ENCODE data around the gene SLC22A13.
"Not testable (repeated sequence)": the region's sequence is repeated elsewhere in the genome, so short reads cannot be mapped to it uniquely, and the experiment has no call there.

SLC22A13 gene

DNA sequence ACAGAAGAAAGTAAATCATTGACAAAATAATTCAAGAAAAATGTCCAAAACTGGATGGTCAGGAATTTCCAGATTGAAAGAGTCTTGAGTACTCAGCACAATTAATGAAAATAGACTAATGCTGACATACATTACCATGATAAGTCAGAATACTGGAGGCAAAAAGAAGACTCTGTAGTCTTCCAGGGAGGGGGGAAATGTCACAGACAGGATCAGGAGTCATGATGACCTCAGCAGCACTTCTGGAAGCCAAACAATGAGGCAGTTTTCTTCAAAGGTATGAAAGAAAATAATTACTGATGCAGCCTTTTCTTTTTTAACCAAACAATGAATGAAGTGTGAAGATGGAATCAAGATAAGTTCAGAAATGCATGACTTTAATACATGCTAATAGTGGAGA lies 30.1 kb upstream of the SLC22A13 start:
- H3K9me3 ChIP-seq (ENCODE audit: insufficient read depth, low read depth, low read length): peaks cover 17% of the 10 kb centered on the region; the same call in 1 of the 2 replicates
- H3F3A ChIP-seq (ENCODE audit: low read depth): no peaks in the 10 kb centered on the region
- H3K9ac ChIP-seq (ENCODE audit: low read depth, low read length, poor library complexity, severe bottlenecking): no peak overlapping the region
- H3K4me2 ChIP-seq (ENCODE audit: low read depth, low read length, poor library complexity, severe bottlenecking): no peak overlapping the region
- TF ChIP-seq, protein P1, sequence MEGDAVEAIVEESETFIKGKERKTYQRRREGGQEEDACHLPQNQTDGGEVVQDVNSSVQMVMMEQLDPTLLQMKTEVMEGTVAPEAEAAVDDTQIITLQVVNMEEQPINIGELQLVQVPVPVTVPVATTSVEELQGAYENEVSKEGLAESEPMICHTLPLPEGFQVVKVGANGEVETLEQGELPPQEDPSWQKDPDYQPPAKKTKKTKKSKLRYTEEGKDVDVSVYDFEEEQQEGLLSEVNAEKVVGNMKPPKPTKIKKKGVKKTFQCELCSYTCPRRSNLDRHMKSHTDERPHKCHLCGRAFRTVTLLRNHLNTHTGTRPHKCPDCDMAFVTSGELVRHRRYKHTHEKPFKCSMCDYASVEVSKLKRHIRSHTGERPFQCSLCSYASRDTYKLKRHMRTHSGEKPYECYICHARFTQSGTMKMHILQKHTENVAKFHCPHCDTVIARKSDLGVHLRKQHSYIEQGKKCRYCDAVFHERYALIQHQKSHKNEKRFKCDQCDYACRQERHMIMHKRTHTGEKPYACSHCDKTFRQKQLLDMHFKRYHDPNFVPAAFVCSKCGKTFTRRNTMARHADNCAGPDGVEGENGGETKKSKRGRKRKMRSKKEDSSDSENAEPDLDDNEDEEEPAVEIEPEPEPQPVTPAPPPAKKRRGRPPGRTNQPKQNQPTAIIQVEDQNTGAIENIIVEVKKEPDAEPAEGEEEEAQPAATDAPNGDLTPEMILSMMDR (conservative IDR thresholded peaks at IDR 0.05; ENCODE audit: low read length): no peak
- TF ChIP-seq EZH2phosphoT487 (IDR thresholded peaks at IDR 0.05; ENCODE audit: borderline replicate concordance): no peak
- no peaks in the 10 kb centered on the region for H4K20me1 ChIP-seq (ENCODE audit: insufficient read depth, low read length, poor library complexity, severe bottlenecking)
- H3K36me3 ChIP-seq (ENCODE audit: insufficient read depth, low read length): peaks cover 96% of the 10 kb centered on the region
- H2AFZ ChIP-seq (ENCODE audit: low read length): no peak overlapping the region
- H3K27me3 ChIP-seq (ENCODE audit: insufficient read depth, low read length, poor library complexity, severe bottlenecking): no peaks in the 10 kb centered on the region
- no peak overlapping the region for H3K4me3 ChIP-seq (ENCODE audit: low read length, poor library complexity, severe bottlenecking)
- H3K79me2 ChIP-seq (ENCODE audit: insufficient read depth, low read length): no peaks in the 10 kb centered on the region
- H3K4me1 ChIP-seq (ENCODE audit: insufficient read depth, low read length, poor library complexity, severe bottlenecking): no peaks in the 10 kb centered on the region
- no peaks in the 10 kb centered on the region for H3K9me2 ChIP-seq (replicated peaks; ENCODE audit: low read depth, low read length)

DNA sequence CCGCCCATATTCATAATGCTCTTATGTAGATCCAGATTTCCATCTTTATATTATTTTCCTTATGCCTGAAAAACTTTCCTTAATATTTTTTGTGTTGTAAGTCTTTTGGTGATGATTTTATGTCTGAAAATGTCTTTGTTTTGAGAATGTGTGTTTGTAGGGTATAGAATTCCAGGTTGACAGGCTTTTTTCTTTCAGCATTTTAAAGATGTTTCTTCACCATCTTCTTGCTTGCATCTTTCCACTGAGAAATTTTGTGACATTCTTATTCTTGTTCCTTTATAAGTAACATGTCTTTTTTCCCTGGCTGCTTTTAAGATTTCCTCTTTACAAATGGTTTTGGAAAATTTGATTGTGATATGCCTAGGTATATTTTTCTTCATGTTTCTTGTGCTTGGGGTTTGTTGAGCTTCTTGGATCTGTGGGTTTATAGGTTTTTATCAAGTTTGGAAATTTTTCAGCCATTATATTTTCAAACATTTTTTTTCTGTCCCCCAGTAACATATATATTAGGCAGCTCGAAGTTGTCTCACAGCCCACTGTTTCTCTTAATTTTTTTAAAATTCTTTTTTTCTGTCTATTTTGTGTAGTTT lies 27.1 kb upstream of the SLC22A13 start:
- no peaks in the 10 kb centered on the region for H3K4me1 ChIP-seq (ENCODE audit: insufficient read depth, low read length, poor library complexity, severe bottlenecking)
- H3F3A ChIP-seq (ENCODE audit: low read depth): no peaks in the 10 kb centered on the region
- TF ChIP-seq EZH2phosphoT487 (IDR thresholded peaks at IDR 0.05; ENCODE audit: borderline replicate concordance): no peak
- TF ChIP-seq, protein P1 (conservative IDR thresholded peaks at IDR 0.05; ENCODE audit: low read length): no peak
- H3K9ac ChIP-seq (ENCODE audit: low read depth, low read length, poor library complexity, severe bottlenecking): no peak overlapping the region
- no peak overlapping the region for H3K4me2 ChIP-seq (ENCODE audit: low read depth, low read length, poor library complexity, severe bottlenecking)
- H3K79me2 ChIP-seq (ENCODE audit: insufficient read depth, low read length): no peaks in the 10 kb centered on the region
- no peaks in the 10 kb centered on the region for H4K20me1 ChIP-seq (ENCODE audit: insufficient read depth, low read length, poor library complexity, severe bottlenecking)
- no peak overlapping the region for H2AFZ ChIP-seq (ENCODE audit: low read length)
- H3K4me3 ChIP-seq (ENCODE audit: low read length, poor library complexity, severe bottlenecking): no peak overlapping the region
- H3K27me3 ChIP-seq (ENCODE audit: insufficient read depth, low read length, poor library complexity, severe bottlenecking): no peaks in the 10 kb centered on the region
- no peaks in the 10 kb centered on the region for H3K9me2 ChIP-seq (replicated peaks; ENCODE audit: low read depth, low read length)
- H3K9me3 ChIP-seq (ENCODE audit: insufficient read depth, low read depth, low read length): peaks cover 17% of the 10 kb centered on the region; the same call in 1 of the 2 replicates
- peaks cover 84% of the 10 kb centered on the region for H3K36me3 ChIP-seq (ENCODE audit: insufficient read depth, low read length)

DNA sequence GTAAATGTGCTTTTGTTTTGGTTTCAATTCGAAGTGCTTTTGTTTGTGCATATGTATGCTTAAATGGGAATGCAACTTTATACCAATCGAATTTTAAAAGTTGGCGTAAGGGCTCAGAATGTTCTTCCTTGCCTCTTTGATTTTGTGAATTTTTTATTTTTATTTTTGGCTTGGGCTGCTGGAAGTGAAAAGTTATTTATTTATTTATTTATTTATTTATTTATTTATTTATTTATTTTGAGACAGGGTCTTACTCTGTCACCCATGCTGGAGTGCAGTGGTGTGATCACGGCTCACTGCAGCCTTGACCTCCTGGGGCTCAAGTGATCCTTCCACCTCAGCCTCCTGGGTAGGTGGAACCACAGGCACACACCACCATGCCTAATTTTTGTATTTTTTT lies 22.8 kb upstream of the SLC22A13 start:
- peaks cover 77% of the 10 kb centered on the region for H3K36me3 ChIP-seq (ENCODE audit: insufficient read depth, low read length)
- not testable (repeated sequence) for H3K79me2 ChIP-seq (ENCODE audit: insufficient read depth, low read length)

DNA sequence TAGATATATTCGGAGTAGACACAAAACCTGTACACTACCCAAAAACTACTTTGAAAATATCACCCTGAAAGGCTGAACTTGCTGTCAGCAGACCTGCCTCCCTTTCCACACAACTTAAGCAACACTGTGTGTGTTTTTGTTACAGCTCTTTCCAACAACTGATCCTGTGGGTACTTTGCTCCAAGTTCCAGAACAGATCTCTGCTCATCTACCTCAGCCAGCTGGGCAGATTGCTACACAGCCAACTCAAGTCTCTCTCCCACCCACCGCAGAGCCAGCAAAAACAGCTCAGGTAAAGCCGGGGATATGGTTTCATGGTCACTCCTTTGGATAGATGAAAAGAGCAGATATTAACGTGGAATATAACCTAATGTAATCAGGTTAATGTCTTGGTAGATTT lies 19.7 kb upstream of the SLC22A13 start:
- Histone ChIP-seq H3K9me2 (replicated peaks; ENCODE audit: low read depth, low read length) (no peaks in the 10 kb centered on the region), H3K9ac (ENCODE audit: low read depth, low read length, poor library complexity, severe bottlenecking) (no peak overlapping the region), H3K4me1 (ENCODE audit: insufficient read depth, low read length, poor library complexity, severe bottlenecking) (no peaks in the 10 kb centered on the region), H3F3A (ENCODE audit: low read depth) (no peaks in the 10 kb centered on the region), H3K4me2 (ENCODE audit: low read depth, low read length, poor library complexity, severe bottlenecking) (no peak overlapping the region), H3K9me3 (ENCODE audit: insufficient read depth, low read depth, low read length) (no peaks in the 10 kb centered on the region), H4K20me1 (ENCODE audit: insufficient read depth, low read length, poor library complexity, severe bottlenecking) (peaks cover 3% of the 10 kb centered on the region), H3K4me3 (ENCODE audit: low read length, poor library complexity, severe bottlenecking) (no peak overlapping the region), H3K36me3 (ENCODE audit: insufficient read depth, low read length) (peaks cover 80% of the 10 kb centered on the region), H3K79me2 (ENCODE audit: insufficient read depth, low read length) (no peaks in the 10 kb centered on the region), H3K27me3 (ENCODE audit: insufficient read depth, low read length, poor library complexity, severe bottlenecking) (no peaks in the 10 kb centered on the region), H2AFZ (ENCODE audit: low read length) (no peak overlapping the region)
- TF ChIP-seq, protein P1 (conservative IDR thresholded peaks at IDR 0.05; ENCODE audit: low read length): no peak

More for the DNA sequence above, 22.8 kb upstream of the SLC22A13 start:
- not testable (repeated sequence) for H3K27me3 ChIP-seq (ENCODE audit: insufficient read depth, low read length, poor library complexity, severe bottlenecking); H3F3A ChIP-seq (ENCODE audit: low read depth); H3K9me2 ChIP-seq (replicated peaks; ENCODE audit: low read depth, low read length); H3K4me1 ChIP-seq (ENCODE audit: insufficient read depth, low read length, poor library complexity, severe bottlenecking); H3K4me2 ChIP-seq (ENCODE audit: low read depth, low read length, poor library complexity, severe bottlenecking); H2AFZ ChIP-seq (ENCODE audit: low read length); H3K9ac ChIP-seq (ENCODE audit: low read depth, low read length, poor library complexity, severe bottlenecking); H4K20me1 ChIP-seq (ENCODE audit: insufficient read depth, low read length, poor library complexity, severe bottlenecking); H3K4me3 ChIP-seq (ENCODE audit: low read length, poor library complexity, severe bottlenecking)
- H3K9me3 ChIP-seq (ENCODE audit: insufficient read depth, low read depth, low read length): peaks cover 11% of the 10 kb centered on the region; the same call in 1 of the 2 replicates

Measured in Loucy (cell line).